HL-60 (cell line): Measurements from ENCODE around the gene DYRK1A.

ENCODE experiments used
- DNase-seq, 2 experiments: peaks; one replicate each; pipeline ENCODE4 v3.0.0-alpha.2; 2010 to 2020; ENCODE audit warnings: low read depth in 1 of 2, low spot score in 1 of 2
- H3K27ac ChIP-seq: fragments of 250-450 bp; sonication (Bioruptor Pico); replicated peaks from 2 replicates; pipeline ENCODE4 v1.5.1; 2020; ENCODE audit warnings: mild to moderate bottlenecking, moderate library complexity
- H3K27me3 ChIP-seq: fragments of 250-450 bp; sonication (Bioruptor Pico); 2 replicates; pipeline ENCODE4 v1.5.1; 2021; ENCODE audit warnings: mild to moderate bottlenecking, moderate library complexity; ENCODE audit not compliant: insufficient read depth, poor library complexity, severe bottlenecking
- H3K4me3 ChIP-seq: replicated peaks from 2 replicates; pipeline ENCODE4 v1.5.1; 2011; ENCODE audit warnings: mild to moderate bottlenecking, control low read depth, low read length; ENCODE audit not compliant: insufficient read depth
- CTCF ChIP-seq: IDR thresholded peaks from one replicate; pipeline ENCODE4 v1.5.1; 2011; ENCODE audit warnings: low read length, control low read depth, inconsistent platforms; ENCODE audit not compliant: insufficient read depth
- GABPA ChIP-seq: IDR thresholded peaks from 2 replicates; pipeline ENCODE4 v1.6.1; 2012; ENCODE audit warnings: low read depth
- POLR2AphosphoS5 ChIP-seq: IDR thresholded peaks from 2 replicates; pipeline ENCODE4 v1.6.1; 2012; ENCODE audit warnings: low read depth
- REST ChIP-seq: IDR thresholded peaks from 2 replicates; pipeline ENCODE4 v1.6.1; 2012; ENCODE audit warnings: low read depth; ENCODE audit not compliant: insufficient replicate concordance
- SPI1 ChIP-seq: IDR thresholded peaks from 2 replicates; pipeline ENCODE4 v1.6.1; 2012; ENCODE audit warnings: low read depth, mild to moderate bottlenecking, borderline replicate concordance

Gene DYRK1A

GRCh38 chr21:37535672-37536071 lies 169.1 kb downstream of the DYRK1A start:
- Histone ChIP-seq H3K4me3 (no peak overlapping the region), H3K27ac (no peak overlapping the region), H3K27me3 (no peaks in the 10 kb centered on the region)
- no peak for DNase-seq
- TF ChIP-seq CTCF: no peak
- TF ChIP-seq GABPA: no peak
- TF ChIP-seq POLR2AphosphoS5: no peak
- no peak for TF ChIP-seq SPI1
- TF ChIP-seq REST: no peak

- Histone ChIP-seq H3K27ac (no peak overlapping the region), H3K27me3 (no peaks in the 10 kb centered on the region), H3K4me3 (no peak overlapping the region)
- TF ChIP-seq GABPA: no peak
- no peak for TF ChIP-seq CTCF
- TF ChIP-seq REST: no peak
- no peak for TF ChIP-seq SPI1
- TF ChIP-seq POLR2AphosphoS5: no peak
- no peak for DNase-seq
Measured at GRCh38 chr21:37536616-37537278, 170.2 kb downstream of the DYRK1A start.

- H3K4me3 ChIP-seq: no peak overlapping the region
- H3K27ac ChIP-seq: no peak overlapping the region
- DNase-seq: no peak
- no peak for TF ChIP-seq SPI1
- no peak for TF ChIP-seq GABPA
- TF ChIP-seq POLR2AphosphoS5: no peak
- no peak for TF ChIP-seq REST
- no peak for TF ChIP-seq CTCF
- no peaks in the 10 kb centered on the region for H3K27me3 ChIP-seq
Measured at GRCh38 chr21:37537391-37537996, 170.9 kb downstream of the DYRK1A start.
